ENCODE data around the gene IGSF23.
"Not testable (repeated sequence)": the region's sequence is repeated elsewhere in the genome, so short reads cannot be mapped to it uniquely, and the experiment has no call there.

IGSF23 gene

GRCh38 chr19:44593294-44593693, 20.1 kb upstream of the IGSF23 start (continued):
- TF ChIP-seq, protein P1, sequence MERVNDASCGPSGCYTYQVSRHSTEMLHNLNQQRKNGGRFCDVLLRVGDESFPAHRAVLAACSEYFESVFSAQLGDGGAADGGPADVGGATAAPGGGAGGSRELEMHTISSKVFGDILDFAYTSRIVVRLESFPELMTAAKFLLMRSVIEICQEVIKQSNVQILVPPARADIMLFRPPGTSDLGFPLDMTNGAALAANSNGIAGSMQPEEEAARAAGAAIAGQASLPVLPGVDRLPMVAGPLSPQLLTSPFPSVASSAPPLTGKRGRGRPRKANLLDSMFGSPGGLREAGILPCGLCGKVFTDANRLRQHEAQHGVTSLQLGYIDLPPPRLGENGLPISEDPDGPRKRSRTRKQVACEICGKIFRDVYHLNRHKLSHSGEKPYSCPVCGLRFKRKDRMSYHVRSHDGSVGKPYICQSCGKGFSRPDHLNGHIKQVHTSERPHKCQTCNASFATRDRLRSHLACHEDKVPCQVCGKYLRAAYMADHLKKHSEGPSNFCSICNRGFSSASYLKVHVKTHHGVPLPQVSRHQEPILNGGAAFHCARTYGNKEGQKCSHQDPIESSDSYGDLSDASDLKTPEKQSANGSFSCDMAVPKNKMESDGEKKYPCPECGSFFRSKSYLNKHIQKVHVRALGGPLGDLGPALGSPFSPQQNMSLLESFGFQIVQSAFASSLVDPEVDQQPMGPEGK (CRISPR knock-in tag; IDR thresholded peaks at IDR 0.05; ENCODE audit: borderline replicate concordance) = no peak

- ATAC-seq = not testable (repeated sequence)
These were observed 19.5 kb upstream of the IGSF23 start for GRCh38 chr19:44593866-44594266.

- TF ChIP-seq ESRRG (CRISPR knock-in tag; IDR thresholded peaks at IDR 0.05) (no peak), SNAI2 (CRISPR knock-in tag; IDR thresholded peaks at IDR 0.05) (no peak), ZNF70 (CRISPR knock-in tag; IDR thresholded peaks at IDR 0.05) (no peak), ZNF565 (CRISPR knock-in tag; conservative IDR thresholded peaks at IDR 0.05; ENCODE audit: low read depth) (no peak), ISL1 (CRISPR knock-in tag; IDR thresholded peaks at IDR 0.05) (no peak), ZC3H10 (CRISPR knock-in tag; IDR thresholded peaks at IDR 0.05) (no peak), GLIS3 (CRISPR knock-in tag; IDR thresholded peaks at IDR 0.05) (no peak), CSDC2 (CRISPR knock-in tag; IDR thresholded peaks at IDR 0.05) (no peak), ZFP30 (CRISPR knock-in tag; IDR thresholded peaks at IDR 0.05) (no peak), CREB5 (CRISPR knock-in tag; IDR thresholded peaks at IDR 0.05; ENCODE audit: low read depth) (no peak), PPARA (CRISPR knock-in tag; IDR thresholded peaks at IDR 0.05; ENCODE audit: borderline replicate concordance) (no peak), ARNTL (CRISPR knock-in tag; IDR thresholded peaks at IDR 0.05; ENCODE audit: borderline replicate concordance, low read depth) (no peak), TCF4 (CRISPR knock-in tag; IDR thresholded peaks at IDR 0.05; ENCODE audit: borderline replicate concordance) (no peak), BACH2 (CRISPR knock-in tag; IDR thresholded peaks at IDR 0.05; ENCODE audit: borderline replicate concordance) (no peak)
- TF ChIP-seq, protein P2, sequence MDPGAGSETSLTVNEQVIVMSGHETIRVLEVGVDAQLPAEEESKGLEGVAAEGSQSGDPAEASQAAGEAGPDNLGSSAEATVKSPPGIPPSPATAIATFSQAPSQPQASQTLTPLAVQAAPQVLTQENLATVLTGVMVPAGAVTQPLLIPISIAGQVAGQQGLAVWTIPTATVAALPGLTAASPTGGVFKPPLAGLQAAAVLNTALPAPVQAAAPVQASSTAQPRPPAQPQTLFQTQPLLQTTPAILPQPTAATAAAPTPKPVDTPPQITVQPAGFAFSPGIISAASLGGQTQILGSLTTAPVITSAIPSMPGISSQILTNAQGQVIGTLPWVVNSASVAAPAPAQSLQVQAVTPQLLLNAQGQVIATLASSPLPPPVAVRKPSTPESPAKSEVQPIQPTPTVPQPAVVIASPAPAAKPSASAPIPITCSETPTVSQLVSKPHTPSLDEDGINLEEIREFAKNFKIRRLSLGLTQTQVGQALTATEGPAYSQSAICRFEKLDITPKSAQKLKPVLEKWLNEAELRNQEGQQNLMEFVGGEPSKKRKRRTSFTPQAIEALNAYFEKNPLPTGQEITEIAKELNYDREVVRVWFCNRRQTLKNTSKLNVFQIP (CRISPR knock-in tag; IDR thresholded peaks at IDR 0.05; ENCODE audit: borderline replicate concordance, low read depth) = no peak
- TF ChIP-seq, protein P1 (CRISPR knock-in tag; IDR thresholded peaks at IDR 0.05; ENCODE audit: borderline replicate concordance) = no peak
- ATAC-seq = peak; percentile 40
These were observed 16.8 kb upstream of the IGSF23 start for GRCh38 chr19:44596428-44597130.

- no peak for ATAC-seq
- TF ChIP-seq, protein P3, sequence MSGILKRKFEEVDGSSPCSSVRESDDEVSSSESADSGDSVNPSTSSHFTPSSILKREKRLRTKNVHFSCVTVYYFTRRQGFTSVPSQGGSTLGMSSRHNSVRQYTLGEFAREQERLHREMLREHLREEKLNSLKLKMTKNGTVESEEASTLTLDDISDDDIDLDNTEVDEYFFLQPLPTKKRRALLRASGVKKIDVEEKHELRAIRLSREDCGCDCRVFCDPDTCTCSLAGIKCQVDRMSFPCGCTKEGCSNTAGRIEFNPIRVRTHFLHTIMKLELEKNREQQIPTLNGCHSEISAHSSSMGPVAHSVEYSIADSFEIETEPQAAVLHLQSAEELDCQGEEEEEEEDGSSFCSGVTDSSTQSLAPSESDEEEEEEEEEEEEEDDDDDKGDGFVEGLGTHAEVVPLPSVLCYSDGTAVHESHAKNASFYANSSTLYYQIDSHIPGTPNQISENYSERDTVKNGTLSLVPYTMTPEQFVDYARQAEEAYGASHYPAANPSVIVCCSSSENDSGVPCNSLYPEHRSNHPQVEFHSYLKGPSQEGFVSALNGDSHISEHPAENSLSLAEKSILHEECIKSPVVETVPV (CRISPR knock-in tag; IDR thresholded peaks at IDR 0.05) = no peak
- no peak for TF ChIP-seq PPARA (CRISPR knock-in tag; IDR thresholded peaks at IDR 0.05; ENCODE audit: borderline replicate concordance)
- no peak for TF ChIP-seq ZFP3 (CRISPR knock-in tag; IDR thresholded peaks at IDR 0.05)
- TF ChIP-seq, protein P2 (CRISPR knock-in tag; IDR thresholded peaks at IDR 0.05; ENCODE audit: borderline replicate concordance, low read depth) = no peak
- TF ChIP-seq ESRRG (CRISPR knock-in tag; IDR thresholded peaks at IDR 0.05) = no peak
- no peak for TF ChIP-seq ZNF70 (CRISPR knock-in tag; IDR thresholded peaks at IDR 0.05)
- TF ChIP-seq BACH2 (CRISPR knock-in tag; IDR thresholded peaks at IDR 0.05; ENCODE audit: borderline replicate concordance) = no peak
- TF ChIP-seq CREB5 (CRISPR knock-in tag; IDR thresholded peaks at IDR 0.05; ENCODE audit: low read depth) = no peak
- TF ChIP-seq, protein P4, sequence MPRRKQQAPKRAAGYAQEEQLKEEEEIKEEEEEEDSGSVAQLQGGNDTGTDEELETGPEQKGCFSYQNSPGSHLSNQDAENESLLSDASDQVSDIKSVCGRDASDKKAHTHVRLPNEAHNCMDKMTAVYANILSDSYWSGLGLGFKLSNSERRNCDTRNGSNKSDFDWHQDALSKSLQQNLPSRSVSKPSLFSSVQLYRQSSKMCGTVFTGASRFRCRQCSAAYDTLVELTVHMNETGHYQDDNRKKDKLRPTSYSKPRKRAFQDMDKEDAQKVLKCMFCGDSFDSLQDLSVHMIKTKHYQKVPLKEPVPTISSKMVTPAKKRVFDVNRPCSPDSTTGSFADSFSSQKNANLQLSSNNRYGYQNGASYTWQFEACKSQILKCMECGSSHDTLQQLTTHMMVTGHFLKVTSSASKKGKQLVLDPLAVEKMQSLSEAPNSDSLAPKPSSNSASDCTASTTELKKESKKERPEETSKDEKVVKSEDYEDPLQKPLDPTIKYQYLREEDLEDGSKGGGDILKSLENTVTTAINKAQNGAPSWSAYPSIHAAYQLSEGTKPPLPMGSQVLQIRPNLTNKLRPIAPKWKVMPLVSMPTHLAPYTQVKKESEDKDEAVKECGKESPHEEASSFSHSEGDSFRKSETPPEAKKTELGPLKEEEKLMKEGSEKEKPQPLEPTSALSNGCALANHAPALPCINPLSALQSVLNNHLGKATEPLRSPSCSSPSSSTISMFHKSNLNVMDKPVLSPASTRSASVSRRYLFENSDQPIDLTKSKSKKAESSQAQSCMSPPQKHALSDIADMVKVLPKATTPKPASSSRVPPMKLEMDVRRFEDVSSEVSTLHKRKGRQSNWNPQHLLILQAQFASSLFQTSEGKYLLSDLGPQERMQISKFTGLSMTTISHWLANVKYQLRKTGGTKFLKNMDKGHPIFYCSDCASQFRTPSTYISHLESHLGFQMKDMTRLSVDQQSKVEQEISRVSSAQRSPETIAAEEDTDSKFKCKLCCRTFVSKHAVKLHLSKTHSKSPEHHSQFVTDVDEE (CRISPR knock-in tag; IDR thresholded peaks at IDR 0.05) = no peak
- TF ChIP-seq CSDC2 (CRISPR knock-in tag; IDR thresholded peaks at IDR 0.05) = no peak
- no peak for TF ChIP-seq ZNF8 (CRISPR knock-in tag; IDR thresholded peaks at IDR 0.05)
- TF ChIP-seq ZC3H10 (CRISPR knock-in tag; IDR thresholded peaks at IDR 0.05) = no peak
These were observed 16.3 kb upstream of the IGSF23 start for GRCh38 chr19:44597131-44597491.

All from SK-N-SH treated with all-trans-retinoic acid at 6 μM for 48 hours (cell line).